OCI-LY7 (cell line): ENCODE measurements around the gene SEPSECS.

ENCODE experiments used
- EZH2phosphoT487 ChIP-seq: fragments of 200-600 bp; sonication (generic); IDR thresholded peaks from 2 replicates; pipeline ENCODE4 v1.6.1; 2018; ENCODE audit warnings: low read depth, borderline replicate concordance, mild to moderate bottlenecking, mixed run types, antibody characterized with exemption, low read length, moderate library complexity, mixed read lengths
- TF ChIP-seq, protein P1 (sequence below): fragments of 200-600 bp; sonication (generic); conservative IDR thresholded peaks from 2 replicates; pipeline ENCODE4 v1.5.1; 2014; ENCODE audit warnings: mild to moderate bottlenecking, antibody characterized with exemption, low read length, moderate library complexity, mixed read lengths

DNA sequence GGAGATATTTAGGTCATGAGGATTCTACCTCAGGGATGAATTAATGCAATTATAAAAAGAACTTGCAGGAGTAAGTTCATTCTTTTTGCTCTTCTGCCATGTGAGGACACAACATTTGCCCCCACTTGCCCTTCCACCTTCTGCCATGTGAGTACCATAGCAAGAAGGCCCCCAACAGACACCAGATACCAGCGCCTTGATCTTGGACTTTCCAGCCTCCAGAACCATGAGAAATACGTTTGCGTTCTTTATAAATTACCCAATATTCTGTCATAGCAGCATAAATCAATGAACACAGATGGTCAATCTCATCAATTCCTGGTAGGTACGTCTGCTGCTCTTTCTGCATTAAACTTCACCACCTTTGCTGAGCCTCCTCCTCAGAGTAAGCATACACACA lies 5.7 kb upstream of the SEPSECS start:
- TF ChIP-seq, protein P1, sequence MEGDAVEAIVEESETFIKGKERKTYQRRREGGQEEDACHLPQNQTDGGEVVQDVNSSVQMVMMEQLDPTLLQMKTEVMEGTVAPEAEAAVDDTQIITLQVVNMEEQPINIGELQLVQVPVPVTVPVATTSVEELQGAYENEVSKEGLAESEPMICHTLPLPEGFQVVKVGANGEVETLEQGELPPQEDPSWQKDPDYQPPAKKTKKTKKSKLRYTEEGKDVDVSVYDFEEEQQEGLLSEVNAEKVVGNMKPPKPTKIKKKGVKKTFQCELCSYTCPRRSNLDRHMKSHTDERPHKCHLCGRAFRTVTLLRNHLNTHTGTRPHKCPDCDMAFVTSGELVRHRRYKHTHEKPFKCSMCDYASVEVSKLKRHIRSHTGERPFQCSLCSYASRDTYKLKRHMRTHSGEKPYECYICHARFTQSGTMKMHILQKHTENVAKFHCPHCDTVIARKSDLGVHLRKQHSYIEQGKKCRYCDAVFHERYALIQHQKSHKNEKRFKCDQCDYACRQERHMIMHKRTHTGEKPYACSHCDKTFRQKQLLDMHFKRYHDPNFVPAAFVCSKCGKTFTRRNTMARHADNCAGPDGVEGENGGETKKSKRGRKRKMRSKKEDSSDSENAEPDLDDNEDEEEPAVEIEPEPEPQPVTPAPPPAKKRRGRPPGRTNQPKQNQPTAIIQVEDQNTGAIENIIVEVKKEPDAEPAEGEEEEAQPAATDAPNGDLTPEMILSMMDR = no peak
- TF ChIP-seq EZH2phosphoT487 = no peak
